Stimulated activated CD4-positive, alpha-beta T cell treated with anti-CD3 and anti-CD28 coated beads, TNF-alpha, amount 100 ng/mL, for 1 hour (primary cell): ENCODE results near the gene SLC66A3.

ENCODE experiments used
- DNase-seq, 3 donors: peaks; one replicate each; pipeline ENCODE4 v3.0.0-alpha.2; 2020; ENCODE audit warnings: low read depth in 3 of 3, low spot score in 1 of 3

SLC66A3 gene

DNA sequence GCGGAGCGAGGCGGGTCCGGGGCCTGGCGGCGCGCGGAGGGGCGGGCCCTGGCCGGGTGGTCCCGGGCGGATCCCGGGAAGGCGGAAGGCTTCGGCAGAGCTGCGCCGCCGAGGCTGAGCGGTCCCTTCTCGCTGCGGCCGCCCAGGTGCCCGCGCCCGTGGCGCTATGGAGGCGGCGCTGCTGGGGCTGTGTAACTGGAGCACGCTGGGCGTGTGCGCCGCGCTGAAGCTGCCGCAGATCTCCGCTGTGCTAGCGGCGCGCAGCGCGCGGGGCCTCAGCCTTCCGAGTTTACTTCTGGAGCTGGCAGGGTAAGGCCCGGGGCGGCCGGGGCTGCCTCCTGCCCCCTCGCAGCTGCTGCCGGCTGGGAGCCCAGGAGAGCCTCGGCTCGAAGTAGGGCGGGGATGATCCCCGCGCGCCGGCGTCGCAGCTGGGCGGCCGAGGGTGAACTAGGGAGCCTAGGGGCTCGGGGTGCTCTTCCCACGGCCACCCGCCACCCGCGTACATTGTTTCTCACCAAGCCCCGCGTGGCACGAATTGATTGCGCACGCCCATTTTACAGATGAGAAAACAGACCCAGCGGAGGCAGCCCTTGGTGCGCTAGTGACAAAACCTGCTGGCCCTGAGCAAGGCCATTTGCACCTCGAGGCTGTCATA is at the start of gene SLC66A3:
TSS of gene SLC66A3 (plus strand) at position 87 of the 655 bp plus-strand sequence. CDS start at position 167, 80 bp downstream.
- DNase-seq, result no peak

GRCh38 chr2:11109002-11109401 is 46.3 kb upstream of the SLC66A3 start:
- no peak for DNase-seq

GRCh38 chr2:11112870-11113428 is 42.3 kb upstream of the SLC66A3 start:
- no peak for DNase-seq

- DNase-seq, result no peak
Observed at GRCh38 chr2:11117776-11118175, 37.5 kb upstream of the SLC66A3 start.

DNA sequence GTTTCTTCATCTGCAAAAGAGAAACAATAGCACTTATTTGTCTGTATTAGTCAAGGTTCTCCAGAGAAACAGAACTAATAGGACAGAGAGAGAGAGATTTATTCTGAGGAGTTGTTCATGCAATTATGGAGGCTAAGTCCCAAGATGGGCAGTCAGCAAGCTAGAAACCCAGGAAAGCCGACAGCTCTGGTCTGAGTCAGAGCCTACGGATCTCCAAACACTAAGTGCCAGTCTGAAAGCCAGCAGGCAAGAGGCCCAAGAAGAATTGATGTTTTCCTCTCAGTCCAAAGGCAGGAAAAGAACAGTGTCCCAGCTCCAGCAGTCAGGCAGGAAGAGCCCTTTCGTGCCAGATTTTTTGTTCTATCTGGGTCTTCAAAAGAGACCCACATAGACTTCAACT is 36.5 kb upstream of the SLC66A3 start:
- DNase-seq, result no peak

DNA sequence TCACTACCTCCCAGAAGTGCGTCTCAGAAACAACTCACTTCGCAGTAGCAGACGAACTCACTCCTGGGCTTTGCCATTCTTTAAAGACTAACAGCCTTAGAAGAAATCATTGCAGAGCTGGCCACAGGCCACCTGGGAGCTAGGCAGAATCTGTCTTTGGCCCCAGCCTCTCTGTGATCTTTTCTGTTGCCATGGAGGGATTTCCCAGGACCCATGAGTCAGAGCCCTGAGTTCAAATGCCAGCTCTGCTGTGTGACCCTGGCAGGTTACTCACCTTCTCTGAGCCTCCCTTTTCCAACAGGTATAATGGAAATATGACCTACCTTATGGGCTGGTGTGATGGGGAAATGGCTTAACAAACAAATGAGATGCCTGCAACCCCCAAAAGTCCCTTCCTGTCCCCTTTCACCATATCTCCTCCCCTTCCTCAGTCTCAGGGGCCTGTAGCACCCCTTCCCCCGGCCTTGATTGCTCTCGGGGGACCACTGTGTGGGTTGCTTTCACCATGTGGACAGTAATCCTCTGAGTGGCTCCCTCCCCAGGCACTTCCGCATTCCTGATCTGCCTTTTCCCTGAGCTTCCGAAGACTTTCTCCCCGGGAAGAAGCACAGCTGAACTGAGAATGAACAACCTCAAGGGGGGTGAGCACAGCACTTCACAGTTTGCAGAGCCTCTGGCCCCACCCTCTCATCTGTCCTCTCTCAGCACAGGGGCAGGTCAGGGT is 34.0 kb upstream of the SLC66A3 start:
- DNase-seq, result no peak

DNA sequence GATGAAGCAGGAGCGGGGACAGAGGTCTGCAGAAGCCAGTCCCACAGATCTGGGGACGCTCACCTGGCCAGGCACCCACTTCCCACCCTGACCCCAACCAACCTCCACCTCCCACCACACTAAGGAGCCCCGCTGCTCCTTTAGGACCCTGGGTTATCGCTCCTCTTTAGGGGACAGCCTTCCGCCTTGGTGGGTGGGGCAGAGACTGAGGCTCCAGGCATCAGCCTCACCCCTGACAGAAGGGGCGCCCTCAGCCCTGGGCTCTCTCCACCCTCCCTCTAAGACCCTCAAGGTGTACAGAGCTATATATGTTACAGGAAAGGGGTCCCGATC is 33.5 kb upstream of the SLC66A3 start:
- DNase-seq, result no peak

DNA sequence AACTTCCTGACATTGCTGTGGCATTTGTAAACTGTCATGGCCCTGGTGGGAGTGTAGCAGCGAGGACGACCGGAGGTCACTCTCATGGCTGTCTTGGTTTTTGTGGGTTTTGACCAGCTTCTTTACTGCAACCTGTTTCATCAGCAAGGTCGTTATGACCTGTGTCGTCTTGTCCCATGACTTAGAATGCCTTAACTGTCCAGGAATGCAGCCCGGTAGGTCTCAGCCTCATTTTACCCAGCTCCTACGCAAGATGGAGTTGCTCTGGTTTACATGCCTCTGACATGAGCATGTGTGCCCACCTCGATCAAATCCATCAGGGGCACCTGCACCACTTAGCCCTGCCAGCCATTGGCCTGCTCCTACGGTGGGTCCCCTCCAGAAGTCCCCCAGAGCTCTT is 32.9 kb upstream of the SLC66A3 start:
- no peak for DNase-seq

DNA sequence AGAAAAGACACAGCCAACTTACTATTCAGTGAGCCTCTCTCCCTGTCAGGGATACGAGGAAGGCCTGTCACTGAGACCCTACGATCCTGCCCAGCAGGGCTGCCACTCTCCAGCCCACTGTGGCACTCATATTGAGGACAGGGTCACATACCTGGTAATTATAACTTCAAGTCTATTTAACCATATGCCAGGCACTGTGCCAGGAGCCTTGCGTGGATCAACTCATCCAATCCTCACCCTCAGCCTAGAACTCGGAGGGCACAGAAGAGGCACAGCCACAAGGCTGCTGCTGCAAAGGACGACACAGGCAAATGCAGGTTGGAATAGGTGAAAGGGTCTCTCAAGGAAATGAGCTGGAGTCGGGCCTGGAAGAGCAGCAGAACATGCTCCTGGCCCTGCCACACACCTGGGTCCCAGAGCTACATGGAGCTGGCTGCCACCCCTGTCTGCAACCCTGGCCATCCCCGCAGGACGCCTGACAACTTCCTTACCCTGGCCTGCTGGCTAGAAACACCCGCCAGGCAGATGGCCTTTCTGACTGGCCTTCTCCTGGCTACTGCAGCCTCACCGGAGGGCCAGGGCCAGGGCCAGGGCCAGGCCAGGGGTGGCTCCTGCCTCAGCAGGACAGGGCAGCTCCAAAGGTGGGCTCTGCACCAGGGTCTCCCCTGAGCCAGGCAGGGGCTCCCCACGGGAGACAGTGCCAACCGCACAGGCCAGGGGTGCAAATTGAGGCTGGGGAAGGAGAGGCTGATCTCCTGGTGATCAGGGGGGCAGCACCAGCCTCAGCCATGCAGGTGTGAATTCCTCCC is 32.1 kb upstream of the SLC66A3 start:
- DNase-seq, result no peak

DNA sequence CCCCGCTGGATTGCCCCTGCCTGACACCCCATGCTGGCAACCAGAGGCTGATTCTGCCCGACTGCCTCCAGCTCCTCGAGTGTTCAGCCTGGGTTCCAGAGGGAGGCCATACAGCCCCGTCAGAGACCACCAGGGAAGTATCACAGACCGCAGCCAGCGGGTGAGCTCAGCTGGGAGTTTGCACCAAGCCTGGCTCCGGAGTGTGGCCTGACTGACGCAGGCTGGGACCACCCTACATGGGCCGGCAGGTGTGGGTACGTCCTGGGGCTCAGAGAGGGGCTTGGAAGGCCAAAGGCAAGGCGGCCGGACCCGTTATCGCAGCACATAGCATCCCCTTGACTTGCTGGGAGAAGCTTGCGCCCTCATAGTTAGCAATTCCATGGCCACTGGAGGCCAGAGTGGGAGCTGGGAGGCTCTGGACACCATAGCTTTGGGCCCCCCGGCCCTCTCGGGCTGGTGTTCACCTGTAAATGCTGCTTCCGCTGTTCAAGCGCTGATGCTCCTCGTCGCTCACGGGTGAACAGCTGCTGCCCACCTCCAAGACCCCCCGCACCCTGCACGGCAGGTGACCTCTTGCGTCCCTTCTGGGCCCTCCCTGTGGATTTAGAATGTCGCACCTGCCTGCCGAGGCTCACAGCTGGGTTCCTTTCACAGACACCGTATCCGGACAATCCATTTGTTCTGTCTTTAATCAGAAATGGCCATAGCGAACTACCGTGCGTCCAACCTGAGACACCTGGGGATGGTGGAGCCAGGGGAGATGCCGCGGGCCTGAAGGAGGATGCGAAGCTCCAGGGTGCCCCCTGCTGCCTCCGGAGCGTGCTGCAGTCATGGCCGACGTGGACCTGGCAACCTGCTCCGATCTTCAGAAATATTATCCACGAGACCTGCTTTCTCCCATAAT is 31.2 kb upstream of the SLC66A3 start:
- peak in 2 of 3 donors; percentile 22 to 68 for DNase-seq

GRCh38 chr2:11124760-11125068 is 30.6 kb upstream of the SLC66A3 start:
- DNase-seq, result no peak

DNA sequence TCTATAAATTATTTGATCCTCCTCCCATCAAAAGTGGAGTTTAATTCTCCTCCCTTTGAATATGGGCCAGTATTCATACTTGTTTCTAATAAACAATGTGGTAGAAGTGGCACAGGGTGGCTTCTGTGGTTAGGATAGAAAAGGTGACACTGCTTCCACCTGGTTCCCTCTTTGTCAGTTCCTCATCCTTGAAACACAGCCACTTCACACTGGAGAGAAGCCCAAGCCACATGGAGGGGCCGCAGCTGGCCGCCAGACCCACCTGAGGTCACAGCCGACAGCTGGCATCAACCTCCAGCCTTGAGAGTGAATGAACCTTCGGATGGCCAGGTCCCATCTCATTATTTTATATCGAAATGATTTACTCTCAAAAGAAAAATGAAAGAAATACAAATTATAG is 27.5 kb upstream of the SLC66A3 start:
- DNase-seq, result no peak

DNA sequence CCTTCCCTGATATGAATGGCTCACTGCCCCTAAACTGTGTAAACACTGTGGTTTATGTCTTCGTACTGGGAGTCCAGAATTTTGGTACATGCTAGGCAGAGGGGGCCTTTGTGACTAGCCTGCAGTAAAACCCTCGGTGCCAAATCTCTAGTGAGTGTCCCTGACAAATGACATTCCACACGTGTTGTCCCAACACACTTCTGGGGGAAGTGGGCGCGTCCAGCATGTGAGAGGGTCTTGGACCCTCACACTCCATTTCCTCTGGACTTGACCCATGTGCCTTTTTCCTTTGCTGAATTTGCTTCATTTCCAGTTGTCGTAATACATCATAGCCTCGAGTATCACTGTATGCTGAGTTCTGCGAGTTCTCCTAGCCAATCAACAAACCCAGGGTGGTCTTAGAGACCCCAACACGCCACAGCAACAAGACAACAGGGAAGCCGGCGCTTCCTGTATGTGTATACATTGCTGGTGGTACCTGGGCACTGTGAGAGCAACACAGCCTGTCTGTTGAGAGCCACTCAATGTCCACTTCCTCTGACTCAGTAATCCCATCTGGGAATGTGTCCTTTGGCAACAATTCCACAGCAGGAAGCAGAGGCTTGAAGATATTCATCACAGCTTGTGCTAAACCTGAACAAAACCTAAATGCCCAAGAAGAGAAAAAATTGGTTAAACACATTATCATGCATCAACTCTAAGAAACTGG is 26.9 kb upstream of the SLC66A3 start:
- DNase-seq, result no peak

DNA sequence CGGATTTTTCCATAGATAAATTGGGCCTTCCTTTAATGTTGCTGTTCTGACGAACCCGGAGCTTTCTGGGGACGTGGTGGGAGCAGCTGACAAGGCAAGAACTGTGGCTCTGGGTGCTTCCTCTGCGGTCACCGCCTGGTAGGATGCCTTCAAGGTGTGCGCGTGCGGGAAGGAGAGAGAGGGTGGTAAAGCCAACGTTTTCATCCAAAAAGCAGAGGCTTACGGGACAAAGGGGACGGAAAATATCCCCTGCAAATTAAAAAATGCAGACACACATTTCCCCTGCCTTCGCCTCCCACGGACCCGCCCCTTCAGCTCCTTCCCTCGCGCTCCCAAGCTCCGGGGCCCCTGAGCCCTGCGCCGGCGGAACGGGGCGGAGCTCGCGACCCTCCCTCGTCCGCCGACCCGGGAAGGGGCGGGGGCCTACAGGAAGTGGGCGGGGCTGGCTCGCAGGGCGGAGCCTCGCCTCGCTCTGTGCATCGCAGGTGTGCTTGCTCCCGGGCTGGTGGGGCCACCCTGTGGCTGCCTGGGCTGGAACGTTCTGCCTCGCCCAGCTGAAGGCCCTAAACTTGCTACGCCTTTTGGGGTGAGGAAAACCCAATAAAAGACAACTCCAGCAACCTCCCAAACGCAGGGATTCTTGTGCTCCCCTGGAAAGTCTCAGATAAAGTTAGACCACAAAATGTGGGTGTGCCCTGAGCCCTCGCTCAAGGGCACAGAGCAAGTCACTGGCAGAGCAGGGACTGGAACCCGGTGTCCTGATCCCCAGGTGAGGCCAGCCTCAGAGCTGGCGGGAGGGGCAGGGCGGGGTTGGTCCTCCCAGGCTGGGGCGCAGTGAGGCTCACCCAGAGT is 25.4 kb upstream of the SLC66A3 start:
- DNase-seq, result peak; percentile 59 to 73 (median 69)

GRCh38 chr2:11131166-11131920 is 23.9 kb upstream of the SLC66A3 start:
- DNase-seq, result no peak

- no peak for DNase-seq
Observed at GRCh38 chr2:11132036-11132671, 23.1 kb upstream of the SLC66A3 start.

DNA sequence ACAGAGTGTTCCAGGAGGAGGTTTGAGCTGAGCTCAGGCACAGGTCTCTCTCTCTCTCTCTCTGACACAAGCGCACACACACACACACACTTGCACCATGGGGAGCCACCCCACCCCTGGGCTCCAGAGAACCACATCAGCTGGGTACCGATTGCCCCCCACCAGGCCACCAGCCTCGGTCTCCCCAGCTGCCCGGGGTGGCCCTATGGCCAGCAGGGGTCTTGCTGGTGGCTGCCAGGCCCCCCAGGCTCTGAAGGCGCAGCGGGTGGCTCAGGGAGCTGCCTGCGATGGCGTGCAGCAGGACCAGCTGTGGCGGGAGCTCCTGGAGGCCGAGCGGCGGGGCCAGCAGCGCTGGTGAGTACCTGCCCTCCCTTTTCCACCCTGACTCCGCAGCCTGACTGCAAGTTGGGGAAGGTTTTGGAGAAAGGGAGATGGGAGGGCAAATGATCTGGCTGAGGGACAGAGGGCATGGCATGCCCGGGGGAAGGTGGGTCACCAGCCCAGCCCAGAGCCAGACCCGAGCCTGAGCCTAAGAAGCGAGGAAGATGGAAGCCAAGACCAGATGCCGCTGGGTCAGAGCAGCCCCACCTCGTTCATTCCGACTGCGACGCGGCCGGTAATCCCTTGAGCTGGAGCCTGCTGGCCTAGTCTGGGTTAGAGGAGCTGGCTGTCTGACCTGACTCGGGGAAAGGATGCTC is 21.9 kb upstream of the SLC66A3 start:
- DNase-seq, result no peak

- no peak for DNase-seq
Observed at GRCh38 chr2:11133936-11134320, 21.3 kb upstream of the SLC66A3 start.
